Loucy (cell line): ENCODE measurements around the gene NOX5.

Source experiments
- H2AFZ ChIP-seq: fragments of 200-600 bp; sonication (generic); 2 replicates; pipeline ENCODE4 v1.6.0; 2016; ENCODE audit warnings: antibody characterized with exemption, mild to moderate bottlenecking, low read length, moderate library complexity
- H3F3A ChIP-seq: fragments of 200-600 bp; 2 replicates; pipeline ENCODE4 v1.6.0; 2016; ENCODE audit warnings: antibody characterized with exemption, low read depth, mild to moderate bottlenecking
- H3K27me3 ChIP-seq: fragments of 200-600 bp; sonication (generic); 2 replicates; pipeline ENCODE4 v1.6.1; 2014; ENCODE audit warnings: low read length, mild to moderate bottlenecking; ENCODE audit not compliant: insufficient read depth, poor library complexity, severe bottlenecking
- H3K36me3 ChIP-seq: fragments of 200-600 bp; sonication (generic); 2 replicates; pipeline ENCODE4 v1.6.1; 2016; ENCODE audit warnings: low read length; ENCODE audit not compliant: insufficient read depth
- H3K4me1 ChIP-seq: fragments of 200-600 bp; sonication (generic); 2 replicates; pipeline ENCODE4 v1.5.1; 2014; ENCODE audit warnings: low read length, mild to moderate bottlenecking; ENCODE audit not compliant: insufficient read depth, poor library complexity, severe bottlenecking
- H3K4me2 ChIP-seq: fragments of 200-600 bp; sonication (generic); 2 replicates; pipeline ENCODE4 v1.6.0; 2014; ENCODE audit warnings: antibody characterized with exemption, low read length, low read depth, mild to moderate bottlenecking; ENCODE audit not compliant: poor library complexity, severe bottlenecking
- H3K4me3 ChIP-seq: fragments of 200-600 bp; sonication (generic); 2 replicates; pipeline ENCODE4 v1.5.1; 2014; ENCODE audit warnings: low read length, mild to moderate bottlenecking, mixed read lengths; ENCODE audit not compliant: poor library complexity, severe bottlenecking
- H3K79me2 ChIP-seq: fragments of 200-600 bp; sonication (generic); 2 replicates; pipeline ENCODE4 v1.6.1; 2014; ENCODE audit warnings: low read length; ENCODE audit not compliant: insufficient read depth
- H3K9ac ChIP-seq: fragments of 200-600 bp; sonication (generic); 2 replicates; pipeline ENCODE4 v1.6.0; 2014; ENCODE audit warnings: mild to moderate bottlenecking, low read depth, low read length, moderate library complexity; ENCODE audit not compliant: poor library complexity, severe bottlenecking
- H3K9me2 ChIP-seq: fragments of 200-600 bp; sonication (generic); replicated peaks from 2 replicates; pipeline ENCODE4 v1.6.1; 2016; ENCODE audit warnings: low read depth, low read length, mixed read lengths
- H3K9me3 ChIP-seq: fragments of 200-600 bp; sonication (generic); 2 replicates; pipeline ENCODE4 v1.6.1; 2014; ENCODE audit warnings: mild to moderate bottlenecking, antibody characterized with exemption, low read length, low read depth; ENCODE audit not compliant: insufficient read depth
- H4K20me1 ChIP-seq: fragments of 200-600 bp; sonication (generic); 2 replicates; pipeline ENCODE4 v1.6.0; 2014; ENCODE audit warnings: antibody characterized with exemption, low read length, mild to moderate bottlenecking; ENCODE audit not compliant: insufficient read depth, poor library complexity, severe bottlenecking
- CTCF ChIP-seq: fragments of 200-600 bp; sonication (generic); conservative IDR thresholded peaks from 2 replicates; pipeline ENCODE4 v1.5.1; 2014; ENCODE audit warnings: mild to moderate bottlenecking, antibody characterized with exemption, low read length
- EZH2phosphoT487 ChIP-seq: fragments of 200-600 bp; IDR thresholded peaks from 2 replicates; pipeline ENCODE4 v1.6.1; 2018; ENCODE audit warnings: antibody characterized with exemption, mild to moderate bottlenecking, moderate library complexity, borderline replicate concordance

NOX5 gene

GRCh38 chr15:69080295-69081248 is 66.1 kb downstream of the NOX5 start:
- Histone ChIP-seq H3K27me3 (no peaks in the 10 kb centered on the region), H3K9me2 (no peaks in the 10 kb centered on the region), H3K79me2 (no peaks in the 10 kb centered on the region), H2AFZ (no peak overlapping the region), H3K9me3 (no peaks in the 10 kb centered on the region), H3K4me1 (no peaks in the 10 kb centered on the region), H3K4me3 (no peak overlapping the region), H3K4me2 (no peak overlapping the region), H3K36me3 (no peaks in the 10 kb centered on the region), H3F3A (no peaks in the 10 kb centered on the region), H3K9ac (no peak overlapping the region), H4K20me1 (no peaks in the 10 kb centered on the region)
- no peak for TF ChIP-seq EZH2phosphoT487
- TF ChIP-seq CTCF: no peak

GRCh38 chr15:69081310-69082004 is 67.0 kb downstream of the NOX5 start:
- H2AFZ ChIP-seq: no peak overlapping the region

GRCh38 chr15:69082021-69082502 is 67.6 kb downstream of the NOX5 start:
- H3K9ac ChIP-seq: no peak overlapping the region
- H3K9me2 ChIP-seq: no peaks in the 10 kb centered on the region
- H3K79me2 ChIP-seq: no peaks in the 10 kb centered on the region
- no peak overlapping the region for H3K4me3 ChIP-seq
- no peaks in the 10 kb centered on the region for H3K36me3 ChIP-seq
- no peak overlapping the region for H3K4me2 ChIP-seq
- H3K4me1 ChIP-seq: no peaks in the 10 kb centered on the region
- no peaks in the 10 kb centered on the region for H3F3A ChIP-seq
- no peaks in the 10 kb centered on the region for H3K9me3 ChIP-seq
- no peak for TF ChIP-seq CTCF
- TF ChIP-seq EZH2phosphoT487: no peak
- H3K27me3 ChIP-seq: no peaks in the 10 kb centered on the region
- H4K20me1 ChIP-seq: no peaks in the 10 kb centered on the region
- H2AFZ ChIP-seq: no peak overlapping the region

More at GRCh38 chr15:69081310-69082004, 67.0 kb downstream of the NOX5 start:
- Histone ChIP-seq H3F3A (no peaks in the 10 kb centered on the region), H3K9me2 (no peaks in the 10 kb centered on the region), H3K36me3 (no peaks in the 10 kb centered on the region), H3K4me2 (no peak overlapping the region), H4K20me1 (no peaks in the 10 kb centered on the region), H3K4me3 (no peak overlapping the region), H3K9ac (no peak overlapping the region), H3K79me2 (no peaks in the 10 kb centered on the region), H3K4me1 (no peaks in the 10 kb centered on the region), H3K9me3 (no peaks in the 10 kb centered on the region), H3K27me3 (no peaks in the 10 kb centered on the region)
- TF ChIP-seq EZH2phosphoT487 (no peak), CTCF (no peak)
